Vagina (tissue), 2 donors: ENCODE measurements around the gene RNF31.

Source experiments
- CTCF ChIP-seq, 3 experiments: fragments of 450-650 bp in 2 of 3; fragments of 200-600 bp in 1 of 3; sonication (generic) in 1 of 3; IDR thresholded peaks; one replicate each; pipeline ENCODE4 v1.5.1; 2017 to 2019; ENCODE audit warnings: antibody characterized with exemption in 3 of 3, mild to moderate bottlenecking in 2 of 3, moderate library complexity in 2 of 3
- POLR2A ChIP-seq, 2 donors: fragments of 450-650 bp; IDR thresholded peaks; one replicate each; pipeline ENCODE4 v1.6.1; 2017; ENCODE audit warnings: antibody characterized with exemption in 2 of 2, mild to moderate bottlenecking in 2 of 2, moderate library complexity in 2 of 2
- POLR2AphosphoS5 ChIP-seq, 2 donors: sonication (generic); formaldehyde crosslinking; IDR thresholded peaks; one replicate each; pipeline ENCODE4 v1.9.0; 2017; ENCODE audit warnings: antibody characterized with exemption in 2 of 2, mild to moderate bottlenecking in 2 of 2, low read depth in 1 of 2; ENCODE audit not compliant: insufficient read depth in 1 of 2

GRCh38 chr14:24147761-24148428 is 597 bp downstream of the RNF31 start:
- no peak for TF ChIP-seq CTCF (IDR thresholded peaks at IDR 0.05)
- no peak for TF ChIP-seq POLR2AphosphoS5 (IDR thresholded peaks at IDR 0.05; ENCODE audit: insufficient read depth in 1 of 2, low read depth in 1 of 2)
- TF ChIP-seq POLR2A (IDR thresholded peaks at IDR 0.05) = no peak
